GM23338 (cell line): ENCODE results near the gene MGAT5.

Experiments
- POLR2AphosphoS5 ChIP-seq: IDR thresholded peaks from 2 replicates; pipeline ENCODE4 v1.6.1; 2016; ENCODE audit warnings: antibody characterized with exemption, low read depth
- TF ChIP-seq, protein P1 (sequence below), 2 experiments: fragments of 200-600 bp in 1 of 2; sonication (generic) in 1 of 2; conservative IDR thresholded peaks; 2 replicates each; pipeline versions ENCODE4 v1.5.1 to v1.6.1; 2016 to 2017; ENCODE audit warnings: antibody characterized with exemption in 2 of 2, low read depth in 2 of 2, mild to moderate bottlenecking in 2 of 2, moderate library complexity in 1 of 2

DNA sequence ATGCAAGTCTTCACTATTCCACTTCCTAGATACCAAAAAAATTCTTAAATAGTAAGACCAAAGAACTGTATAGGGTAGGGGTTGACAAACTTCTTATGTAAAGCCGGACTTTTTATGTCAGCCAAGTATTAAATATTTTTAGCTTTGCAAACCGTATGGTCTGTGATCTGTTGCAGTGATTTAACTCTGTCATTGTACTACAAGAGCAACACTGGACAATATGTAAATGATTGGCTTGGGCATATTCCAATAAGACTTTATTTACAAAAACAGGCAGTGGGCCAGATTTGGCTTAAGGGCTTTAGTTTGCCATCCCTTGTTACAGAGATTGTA, 48.0 kb downstream of the MGAT5 start:
- TF ChIP-seq, protein P1, sequence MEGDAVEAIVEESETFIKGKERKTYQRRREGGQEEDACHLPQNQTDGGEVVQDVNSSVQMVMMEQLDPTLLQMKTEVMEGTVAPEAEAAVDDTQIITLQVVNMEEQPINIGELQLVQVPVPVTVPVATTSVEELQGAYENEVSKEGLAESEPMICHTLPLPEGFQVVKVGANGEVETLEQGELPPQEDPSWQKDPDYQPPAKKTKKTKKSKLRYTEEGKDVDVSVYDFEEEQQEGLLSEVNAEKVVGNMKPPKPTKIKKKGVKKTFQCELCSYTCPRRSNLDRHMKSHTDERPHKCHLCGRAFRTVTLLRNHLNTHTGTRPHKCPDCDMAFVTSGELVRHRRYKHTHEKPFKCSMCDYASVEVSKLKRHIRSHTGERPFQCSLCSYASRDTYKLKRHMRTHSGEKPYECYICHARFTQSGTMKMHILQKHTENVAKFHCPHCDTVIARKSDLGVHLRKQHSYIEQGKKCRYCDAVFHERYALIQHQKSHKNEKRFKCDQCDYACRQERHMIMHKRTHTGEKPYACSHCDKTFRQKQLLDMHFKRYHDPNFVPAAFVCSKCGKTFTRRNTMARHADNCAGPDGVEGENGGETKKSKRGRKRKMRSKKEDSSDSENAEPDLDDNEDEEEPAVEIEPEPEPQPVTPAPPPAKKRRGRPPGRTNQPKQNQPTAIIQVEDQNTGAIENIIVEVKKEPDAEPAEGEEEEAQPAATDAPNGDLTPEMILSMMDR (conservative IDR thresholded peaks at IDR 0.05; ENCODE audit: low read depth in 2 of 2) = no peak
- no peak for TF ChIP-seq POLR2AphosphoS5
